HEK293T (cell line): Measurements from ENCODE around the gene CD226.

Source experiments
- CTCF ChIA-PET: fragments of 350-600 bp; formaldehyde crosslinking; extraction: SDS; loops from one replicate; lab custom pipeline; 2021; ENCODE audit warnings: antibody characterized with exemption, inconsistent platforms; lab: Yijun Ruan, JAX
- POLR2A ChIA-PET: fragments of 350-600 bp; formaldehyde crosslinking; extraction: SDS; loops from one replicate; lab custom pipeline; 2020; ENCODE audit warnings: antibody characterized with exemption, inconsistent platforms; lab: Yijun Ruan, JAX
- DNase-seq: peaks from one replicate; pipeline ENCODE4 v3.0.0; 2012; ENCODE audit warnings: mixed read lengths; ENCODE audit errors: extremely low spot score
- ARNT ChIP-seq: fragments of 450-650 bp; IDR thresholded peaks from 2 replicates; pipeline ENCODE4 v1.6.1; 2017; ENCODE audit warnings: mild to moderate bottlenecking
- BHLHE40 ChIP-seq: fragments of 450-650 bp; IDR thresholded peaks from 2 replicates; pipeline ENCODE4 v1.6.1; 2016; ENCODE audit warnings: mild to moderate bottlenecking, moderate library complexity, borderline replicate concordance
- CTBP1 ChIP-seq: fragments of 450-650 bp; IDR thresholded peaks from 2 replicates; pipeline ENCODE4 v1.6.1; 2016; ENCODE audit warnings: borderline replicate concordance
- ELF4 ChIP-seq: fragments of 450-650 bp; IDR thresholded peaks from 2 replicates; pipeline ENCODE4 v1.6.1; 2017; ENCODE audit warnings: antibody characterized with exemption
- FOXA1 ChIP-seq: fragments of 450-650 bp; IDR thresholded peaks from 2 replicates; pipeline ENCODE4 v1.6.1; 2016; ENCODE audit warnings: mild to moderate bottlenecking
- FOXK2 ChIP-seq: fragments of 450-650 bp; IDR thresholded peaks from 2 replicates; pipeline ENCODE4 v1.6.1; 2016; ENCODE audit warnings: mild to moderate bottlenecking
- FOXM1 ChIP-seq: fragments of 450-650 bp; IDR thresholded peaks from 2 replicates; pipeline ENCODE4 v1.6.1; 2017; ENCODE audit warnings: mild to moderate bottlenecking, borderline replicate concordance
- HDGF ChIP-seq: fragments of 450-650 bp; IDR thresholded peaks from 2 replicates; pipeline ENCODE4 v1.6.1; 2017; ENCODE audit warnings: antibody characterized with exemption, borderline replicate concordance
- L3MBTL2 ChIP-seq: fragments of 450-650 bp; conservative IDR thresholded peaks from 2 replicates; pipeline ENCODE4 v1.6.1; 2016; ENCODE audit warnings: mild to moderate bottlenecking
- LEF1 ChIP-seq: fragments of 450-650 bp; IDR thresholded peaks from 2 replicates; pipeline ENCODE4 v1.6.1; 2017; ENCODE audit warnings: mild to moderate bottlenecking, borderline replicate concordance
- NFRKB ChIP-seq: fragments of 450-650 bp; IDR thresholded peaks from 2 replicates; pipeline ENCODE4 v1.6.1; 2016; ENCODE audit warnings: mild to moderate bottlenecking, moderate library complexity
- SP1 ChIP-seq: fragments of 450-650 bp; IDR thresholded peaks from 2 replicates; pipeline ENCODE4 v1.6.1; 2017
- SUZ12 ChIP-seq: fragments of 450-650 bp; IDR thresholded peaks from 2 replicates; pipeline ENCODE4 v1.6.1; 2016; ENCODE audit warnings: mild to moderate bottlenecking
- TARDBP ChIP-seq: fragments of 450-650 bp; IDR thresholded peaks from 2 replicates; pipeline ENCODE4 v1.6.1; 2016
- ZNF384 ChIP-seq: fragments of 450-650 bp; IDR thresholded peaks from 2 replicates; pipeline ENCODE4 v1.6.1; 2016
- TF ChIP-seq, protein P1 (sequence below): fragments of 450-650 bp; IDR thresholded peaks from 2 replicates; pipeline ENCODE4 v1.6.1; 2016

The CD226 gene

DNA sequence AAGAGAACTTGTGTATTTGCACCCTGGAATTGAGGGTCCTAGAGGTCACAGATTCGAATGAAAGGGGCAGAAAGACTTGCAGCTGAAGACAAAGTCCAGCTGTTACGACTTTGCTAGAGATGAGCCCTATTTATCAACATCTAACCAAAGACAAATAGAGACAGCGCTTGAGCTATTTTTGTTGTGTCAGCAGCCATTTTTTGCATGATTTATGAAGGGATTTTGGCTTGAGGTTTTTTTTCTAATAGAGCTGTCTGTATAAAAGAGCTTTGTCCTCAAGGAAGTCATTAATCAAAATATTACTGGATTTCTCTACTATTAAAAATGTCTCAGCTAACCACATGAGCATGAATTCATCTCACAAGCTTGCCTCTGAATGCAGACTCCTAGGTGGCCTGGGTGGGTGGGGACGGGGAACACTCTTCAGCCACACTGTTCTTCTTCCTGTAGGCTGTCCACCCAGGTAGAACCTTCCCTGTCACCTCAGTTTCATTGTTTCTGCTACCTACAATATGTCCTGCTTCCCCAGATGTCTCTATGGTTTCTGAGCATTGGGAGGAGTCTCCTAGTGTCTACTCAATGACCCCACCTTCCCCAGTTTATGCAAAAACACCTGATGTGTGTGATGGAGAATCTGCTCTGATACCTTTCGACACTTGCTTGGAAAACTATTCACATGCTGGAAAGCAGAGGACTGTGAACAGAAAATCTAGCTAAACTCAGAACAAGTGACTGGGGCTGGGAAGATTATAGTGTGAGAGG, 7.2 kb upstream of the CD226 start:
- no peak for DNase-seq
- TF ChIP-seq FOXA1 (no peak), ELF4 (no peak), FOXM1 (no peak), FOXK2 (no peak), LEF1 (no peak), BHLHE40 (no peak), NFRKB (no peak), ZNF384 (no peak), SUZ12 (no peak), L3MBTL2 (no peak), HDGF (no peak), CTBP1 (no peak), SP1 (no peak), ARNT (no peak), TARDBP (no peak)
- TF ChIP-seq, protein P1, sequence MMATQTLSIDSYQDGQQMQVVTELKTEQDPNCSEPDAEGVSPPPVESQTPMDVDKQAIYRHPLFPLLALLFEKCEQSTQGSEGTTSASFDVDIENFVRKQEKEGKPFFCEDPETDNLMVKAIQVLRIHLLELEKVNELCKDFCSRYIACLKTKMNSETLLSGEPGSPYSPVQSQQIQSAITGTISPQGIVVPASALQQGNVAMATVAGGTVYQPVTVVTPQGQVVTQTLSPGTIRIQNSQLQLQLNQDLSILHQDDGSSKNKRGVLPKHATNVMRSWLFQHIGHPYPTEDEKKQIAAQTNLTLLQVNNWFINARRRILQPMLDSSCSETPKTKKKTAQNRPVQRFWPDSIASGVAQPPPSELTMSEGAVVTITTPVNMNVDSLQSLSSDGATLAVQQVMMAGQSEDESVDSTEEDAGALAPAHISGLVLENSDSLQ, result no peak
- ChIA-PET CTCF (interaction anchor here (0.7 kb wide), 1 partner anchor 9 kb away, joined by 4 read pairs; no protein-coding TSS in a partner anchor), POLR2A (no interaction called here)

DNA sequence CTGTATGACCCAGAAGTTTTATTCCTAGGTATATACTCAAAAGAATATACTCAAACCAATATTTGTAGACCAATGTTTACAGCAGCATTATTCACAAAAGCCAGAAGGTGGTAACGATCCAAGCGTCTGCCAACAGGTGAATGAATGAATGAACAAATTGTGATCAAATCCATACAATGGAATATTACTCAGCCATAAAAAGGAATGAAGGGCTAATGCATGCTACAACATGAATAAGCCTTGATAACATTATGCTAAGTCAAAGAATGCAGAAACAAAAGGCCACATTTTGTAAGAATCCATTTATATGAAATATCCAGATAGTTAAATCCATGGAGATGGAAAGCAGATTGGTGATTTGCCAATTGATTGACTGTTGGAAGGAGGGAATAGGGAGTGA, 5.5 kb upstream of the CD226 start:
- DNase-seq, result no peak
- CTCF ChIA-PET, result no interaction called here

DNA sequence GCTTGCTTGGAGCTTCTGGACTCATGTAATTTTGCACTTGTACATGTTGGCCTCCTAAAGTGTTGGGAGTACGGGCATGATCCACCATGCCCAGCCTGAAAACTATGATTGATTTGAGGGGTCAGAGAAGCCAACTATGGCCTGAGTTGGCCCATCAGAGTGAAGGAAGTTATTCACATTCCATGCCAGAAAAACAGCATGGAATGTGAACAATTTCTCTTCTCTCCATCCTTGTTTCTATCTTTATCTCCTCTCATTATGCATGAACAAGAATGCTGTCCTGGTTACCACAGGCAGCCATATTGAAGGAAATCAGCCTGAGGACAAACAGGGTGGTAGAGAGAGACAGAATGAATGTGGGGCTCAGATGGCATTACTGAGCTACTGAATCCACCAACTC, 3.5 kb upstream of the CD226 start:
- ChIA-PET POLR2A (no interaction called here), CTCF (no interaction called here)
- TF ChIP-seq BHLHE40 (no peak), ARNT (no peak), SP1 (no peak), HDGF (no peak), L3MBTL2 (no peak), NFRKB (no peak), FOXK2 (no peak), LEF1 (no peak), CTBP1 (no peak), TARDBP (no peak), FOXM1 (no peak), ZNF384 (no peak), FOXA1 (no peak)
- TF ChIP-seq, protein P1, result no peak
- no peak for DNase-seq

More for the DNA sequence above, 5.5 kb upstream of the CD226 start:
- TF ChIP-seq NFRKB (no peak), SUZ12 (no peak), L3MBTL2 (no peak), BHLHE40 (no peak), FOXK2 (no peak), FOXM1 (no peak), CTBP1 (no peak), SP1 (no peak), TARDBP (no peak)
- TF ChIP-seq, protein P1, result no peak
- POLR2A ChIA-PET, result no interaction called here

DNA sequence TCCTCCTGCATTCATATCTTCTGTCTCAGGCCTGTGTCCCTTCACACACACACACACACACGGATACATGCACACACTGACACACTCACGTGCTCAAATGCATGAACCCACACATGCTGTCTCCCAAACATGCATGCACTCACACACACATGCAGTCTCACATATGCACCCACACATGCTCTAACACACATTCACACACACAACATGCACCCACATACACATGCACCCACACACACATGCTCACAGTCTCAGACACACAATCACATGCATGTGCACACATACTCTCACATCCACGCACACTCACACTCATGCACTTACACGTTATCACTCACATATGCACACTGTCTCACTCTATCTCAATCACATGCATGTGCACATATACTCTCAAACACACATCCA, 1.9 kb upstream of the CD226 start:
- DNase-seq, result no peak
- ChIA-PET POLR2A (no interaction called here), CTCF (no interaction called here)
- TF ChIP-seq, protein P1, result no peak
- TF ChIP-seq ARNT, result no peak
- no peak for TF ChIP-seq FOXA1
- no peak for TF ChIP-seq SP1
- no peak for TF ChIP-seq L3MBTL2
- no peak for TF ChIP-seq NFRKB
- no peak for TF ChIP-seq HDGF
- no peak for TF ChIP-seq LEF1
- no peak for TF ChIP-seq FOXK2
- no peak for TF ChIP-seq CTBP1
- no peak for TF ChIP-seq ZNF384
- TF ChIP-seq TARDBP, result no peak
- TF ChIP-seq ELF4, result no peak

DNA sequence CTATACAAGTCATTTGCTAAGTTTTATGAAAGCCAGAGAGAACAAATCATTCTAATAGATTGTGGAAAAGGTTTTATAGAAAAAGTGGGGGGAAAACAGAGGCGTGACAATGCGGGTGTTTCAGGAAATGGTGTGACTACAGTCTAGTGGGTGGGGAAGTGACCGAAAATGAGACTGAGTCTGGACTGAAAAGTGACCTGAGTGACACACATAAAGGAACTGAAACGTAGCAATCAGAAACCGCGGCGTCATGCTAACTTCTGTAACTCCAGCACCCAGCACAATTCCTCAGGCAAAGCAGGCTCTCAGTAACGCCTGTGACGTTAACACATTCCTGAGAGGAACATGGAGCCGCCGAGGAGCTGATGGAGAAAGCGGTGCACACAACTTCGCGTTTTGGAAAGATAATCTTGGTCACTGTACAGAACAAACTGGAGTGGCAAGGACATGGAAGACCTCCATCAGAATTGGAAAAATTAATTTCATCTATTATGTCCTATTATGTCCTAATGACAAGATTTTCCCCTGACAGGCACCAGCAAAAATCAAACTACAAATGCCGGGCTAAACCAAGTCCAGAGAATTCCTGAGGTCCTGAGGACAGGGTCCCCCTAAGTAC, 1.4 kb upstream of the CD226 start:
- ChIA-PET POLR2A (no interaction called here), CTCF (no interaction called here)
- no peak for TF ChIP-seq ZNF384
- DNase-seq, result no peak
